GM12878 (cell line): ENCODE data around the gene RGS6. TPM values are rescaled to one million over a fixed set of nuclear protein-coding genes. Genes with fewer than 3 reads are reported as not detected.

Experiments
- ATF7 ChIP-seq: fragments of 450-650 bp; IDR thresholded peaks from 2 replicates; pipeline ENCODE4 v1.6.1; 2016; ENCODE audit warnings: low read depth, mild to moderate bottlenecking
- BHLHE40 ChIP-seq, 2 experiments: fragments of 450-650 bp in 1 of 2; IDR thresholded peaks; 2 replicates each; pipeline ENCODE4 v1.6.1; 2011 to 2017; ENCODE audit warnings: low read depth in 2 of 2, borderline replicate concordance in 1 of 2, improper control_type of control experiment in 1 of 2, low read length in 1 of 2, mild to moderate bottlenecking in 1 of 2
- CHD2 ChIP-seq: IDR thresholded peaks from 2 replicates; pipeline ENCODE4 v1.6.1; 2011; ENCODE audit warnings: low read depth, low read length, improper control_type of control experiment, borderline replicate concordance
- EP300 ChIP-seq, 2 experiments: fragments of 150-350 bp in 1 of 2; IDR thresholded peaks; 2 replicates each; pipeline ENCODE4 v1.6.1; 2011 to 2012; ENCODE audit warnings: low read depth in 2 of 2, low read length in 2 of 2, borderline replicate concordance in 1 of 2, improper control_type of control experiment in 1 of 2, inconsistent platforms in 1 of 2; ENCODE audit not compliant: control insufficient read depth in 1 of 2
- IKZF1 ChIP-seq: fragments of 450-650 bp; conservative IDR thresholded peaks from 2 replicates; pipeline ENCODE4 v1.6.1; 2017; ENCODE audit warnings: antibody characterized with exemption, mild to moderate bottlenecking
- MEF2A ChIP-seq: IDR thresholded peaks from 2 replicates; pipeline ENCODE4 v1.6.1; 2011; ENCODE audit warnings: low read depth, mild to moderate bottlenecking, low read length, moderate library complexity; ENCODE audit not compliant: insufficient read depth
- NFIC ChIP-seq: IDR thresholded peaks from 2 replicates; pipeline ENCODE4 v1.6.1; 2012; ENCODE audit warnings: low read depth, mild to moderate bottlenecking, inconsistent platforms, low read length, moderate library complexity
- NR2C1 ChIP-seq: fragments of 450-650 bp; IDR thresholded peaks from 2 replicates; pipeline ENCODE4 v1.6.1; 2017; ENCODE audit warnings: antibody characterized with exemption, mild to moderate bottlenecking, moderate library complexity
- NR2F1 ChIP-seq: fragments of 450-650 bp; conservative IDR thresholded peaks from 2 replicates; pipeline ENCODE4 v1.6.1; 2017; ENCODE audit warnings: mild to moderate bottlenecking
- SPI1 ChIP-seq: IDR thresholded peaks from 2 replicates; pipeline ENCODE4 v1.6.1; 2011; ENCODE audit warnings: low read depth, mild to moderate bottlenecking, low read length, moderate library complexity, borderline replicate concordance; ENCODE audit not compliant: insufficient read depth
- TCF3 ChIP-seq: IDR thresholded peaks from 2 replicates; pipeline ENCODE4 v1.6.1; 2012; ENCODE audit warnings: low read depth, mild to moderate bottlenecking, low read length, borderline replicate concordance; ENCODE audit not compliant: insufficient read depth
- TCF7 ChIP-seq: IDR thresholded peaks from 2 replicates; pipeline ENCODE4 v1.6.1; 2014; ENCODE audit warnings: antibody characterized with exemption, borderline replicate concordance
- ZNF24 ChIP-seq: fragments of 450-650 bp; IDR thresholded peaks from 2 replicates; pipeline ENCODE4 v1.6.1; 2017; ENCODE audit warnings: antibody characterized with exemption, mild to moderate bottlenecking
- polyA plus RNA-seq, 11 experiments: library from polyadenylated mRNA; depleted of rRNA in 4 of 11; unstranded in 6 of 11; stranded (reverse) in 5 of 11; fragments of >200 nt; fragmentation: Nextera tagmentation in 4 of 11; fragmentation: Illumina TruSeq in 1 of 11; extraction: Ambion mirVana in 4 of 11; extraction: Trizol in 1 of 11; gene quantifications; 1 replicate in 1 of 11; 2 replicates in 10 of 11; pipeline versions ENCODE4 v1.2.1 to v1.2.3, GENCODE V29; 2011 to 2016; ENCODE audit warnings: inconsistent platforms in 2 of 11, missing spikeins in 2 of 11, low read depth in 1 of 11
- total RNA-seq, 4 experiments: library from RNA; depleted of rRNA in 3 of 4; stranded (reverse); fragments of >200 nt in 3 of 4; fragmentation: Illumina TruSeq in 1 of 4; extraction: Trizol in 1 of 4; gene quantifications; 2 replicates each; pipeline versions ENCODE4 v1.2.1 to v1.2.3, GENCODE V29; 2013 to 2021
- TF ChIP-seq, protein P1 (sequence below): fragments of 450-650 bp; IDR thresholded peaks from 2 replicates; pipeline ENCODE4 v1.6.1; 2017; ENCODE audit warnings: mild to moderate bottlenecking, moderate library complexity
- TF ChIP-seq, protein P2 (sequence below): IDR thresholded peaks from 2 replicates; pipeline ENCODE4 v1.6.1; 2012; ENCODE audit warnings: mild to moderate bottlenecking, low read depth, low read length
- TF ChIP-seq, protein P3 (sequence below): IDR thresholded peaks from 2 replicates; pipeline ENCODE4 v1.6.1; 2012; ENCODE audit warnings: low read depth, low read length, improper control_type of control experiment
- TF ChIP-seq, protein P4 (sequence below): fragments of 450-650 bp; IDR thresholded peaks from 2 replicates; pipeline ENCODE4 v1.6.1; 2017; ENCODE audit warnings: low read depth, mild to moderate bottlenecking, moderate library complexity

Gene RGS6
- total and polyA plus RNA-seq, 10 of the 15 experiments (the other 5 are each of a cell fraction or from before 2014, with no cell fraction given) = 3.9 to 18.1 (median 12.4) TPM

DNA sequence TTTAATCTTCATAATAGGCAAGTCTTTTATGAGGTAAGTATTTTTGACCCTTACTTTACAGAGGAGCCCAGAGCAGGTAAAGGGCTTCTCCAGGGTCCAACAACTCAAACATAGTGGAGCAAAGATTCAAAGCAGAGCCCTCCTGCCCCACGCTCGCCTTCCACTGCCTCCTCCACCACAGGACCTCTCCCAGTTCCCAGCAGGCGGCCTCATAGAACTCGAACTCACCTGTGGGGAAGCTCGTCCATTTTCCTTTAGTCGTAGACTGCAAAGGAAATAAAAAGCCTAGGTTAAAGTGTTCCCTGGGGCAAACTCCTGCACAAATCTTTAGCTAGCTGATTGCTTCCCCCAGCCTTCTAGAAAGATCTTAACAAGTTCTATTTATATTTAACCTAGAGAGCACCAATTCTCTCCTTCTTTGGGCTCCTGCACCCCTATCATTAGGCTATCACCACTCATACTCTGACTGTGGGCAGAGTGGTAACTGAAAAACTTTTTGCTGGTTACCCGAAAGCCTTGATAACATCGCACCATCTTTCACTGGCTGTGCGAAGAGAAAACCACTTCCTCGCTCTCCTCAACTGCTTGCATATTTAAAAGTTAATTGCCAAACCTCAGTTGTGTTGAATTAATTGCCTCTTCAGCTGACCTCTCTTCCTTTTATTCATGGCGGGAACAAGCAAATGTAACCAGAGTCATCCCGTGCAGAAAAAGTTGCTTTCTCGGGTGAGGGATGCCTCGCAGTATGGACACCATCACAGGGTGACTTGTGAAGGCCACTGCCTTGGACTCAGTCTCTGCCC lies 662.1 kb downstream of the RGS6 start (continued):
- TF ChIP-seq, protein P1, sequence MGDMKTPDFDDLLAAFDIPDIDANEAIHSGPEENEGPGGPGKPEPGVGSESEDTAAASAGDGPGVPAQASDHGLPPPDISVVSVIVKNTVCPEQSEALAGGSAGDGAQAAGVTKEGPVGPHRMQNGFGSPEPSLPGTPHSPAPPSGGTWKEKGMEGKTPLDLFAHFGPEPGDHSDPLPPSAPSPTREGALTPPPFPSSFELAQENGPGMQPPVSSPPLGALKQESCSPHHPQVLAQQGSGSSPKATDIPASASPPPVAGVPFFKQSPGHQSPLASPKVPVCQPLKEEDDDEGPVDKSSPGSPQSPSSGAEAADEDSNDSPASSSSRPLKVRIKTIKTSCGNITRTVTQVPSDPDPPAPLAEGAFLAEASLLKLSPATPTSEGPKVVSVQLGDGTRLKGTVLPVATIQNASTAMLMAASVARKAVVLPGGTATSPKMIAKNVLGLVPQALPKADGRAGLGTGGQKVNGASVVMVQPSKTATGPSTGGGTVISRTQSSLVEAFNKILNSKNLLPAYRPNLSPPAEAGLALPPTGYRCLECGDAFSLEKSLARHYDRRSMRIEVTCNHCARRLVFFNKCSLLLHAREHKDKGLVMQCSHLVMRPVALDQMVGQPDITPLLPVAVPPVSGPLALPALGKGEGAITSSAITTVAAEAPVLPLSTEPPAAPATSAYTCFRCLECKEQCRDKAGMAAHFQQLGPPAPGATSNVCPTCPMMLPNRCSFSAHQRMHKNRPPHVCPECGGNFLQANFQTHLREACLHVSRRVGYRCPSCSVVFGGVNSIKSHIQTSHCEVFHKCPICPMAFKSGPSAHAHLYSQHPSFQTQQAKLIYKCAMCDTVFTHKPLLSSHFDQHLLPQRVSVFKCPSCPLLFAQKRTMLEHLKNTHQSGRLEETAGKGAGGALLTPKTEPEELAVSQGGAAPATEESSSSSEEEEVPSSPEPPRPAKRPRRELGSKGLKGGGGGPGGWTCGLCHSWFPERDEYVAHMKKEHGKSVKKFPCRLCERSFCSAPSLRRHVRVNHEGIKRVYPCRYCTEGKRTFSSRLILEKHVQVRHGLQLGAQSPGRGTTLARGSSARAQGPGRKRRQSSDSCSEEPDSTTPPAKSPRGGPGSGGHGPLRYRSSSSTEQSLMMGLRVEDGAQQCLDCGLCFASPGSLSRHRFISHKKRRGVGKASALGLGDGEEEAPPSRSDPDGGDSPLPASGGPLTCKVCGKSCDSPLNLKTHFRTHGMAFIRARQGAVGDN = peak; percentile 70; the same call in 1 of the 2 replicates
- TF ChIP-seq NR2F1 = peak; percentile 80
- no peak for TF ChIP-seq ZNF24
- TF ChIP-seq EP300 (IDR thresholded peaks at IDR 0.05; ENCODE audit: borderline replicate concordance in 1 of 2, control insufficient read depth in 1 of 2, low read depth in 2 of 2, low read length in 2 of 2) = peak; percentile 76 to 89; a peak in 3 of 4 replicates
- 0 out of 2 replicates have a peak, but pooled peaks have one; percentile 17 for TF ChIP-seq NFIC
- peak; percentile 71 for TF ChIP-seq ATF7
- TF ChIP-seq IKZF1 = peak; percentile 77
- TF ChIP-seq, protein P2, sequence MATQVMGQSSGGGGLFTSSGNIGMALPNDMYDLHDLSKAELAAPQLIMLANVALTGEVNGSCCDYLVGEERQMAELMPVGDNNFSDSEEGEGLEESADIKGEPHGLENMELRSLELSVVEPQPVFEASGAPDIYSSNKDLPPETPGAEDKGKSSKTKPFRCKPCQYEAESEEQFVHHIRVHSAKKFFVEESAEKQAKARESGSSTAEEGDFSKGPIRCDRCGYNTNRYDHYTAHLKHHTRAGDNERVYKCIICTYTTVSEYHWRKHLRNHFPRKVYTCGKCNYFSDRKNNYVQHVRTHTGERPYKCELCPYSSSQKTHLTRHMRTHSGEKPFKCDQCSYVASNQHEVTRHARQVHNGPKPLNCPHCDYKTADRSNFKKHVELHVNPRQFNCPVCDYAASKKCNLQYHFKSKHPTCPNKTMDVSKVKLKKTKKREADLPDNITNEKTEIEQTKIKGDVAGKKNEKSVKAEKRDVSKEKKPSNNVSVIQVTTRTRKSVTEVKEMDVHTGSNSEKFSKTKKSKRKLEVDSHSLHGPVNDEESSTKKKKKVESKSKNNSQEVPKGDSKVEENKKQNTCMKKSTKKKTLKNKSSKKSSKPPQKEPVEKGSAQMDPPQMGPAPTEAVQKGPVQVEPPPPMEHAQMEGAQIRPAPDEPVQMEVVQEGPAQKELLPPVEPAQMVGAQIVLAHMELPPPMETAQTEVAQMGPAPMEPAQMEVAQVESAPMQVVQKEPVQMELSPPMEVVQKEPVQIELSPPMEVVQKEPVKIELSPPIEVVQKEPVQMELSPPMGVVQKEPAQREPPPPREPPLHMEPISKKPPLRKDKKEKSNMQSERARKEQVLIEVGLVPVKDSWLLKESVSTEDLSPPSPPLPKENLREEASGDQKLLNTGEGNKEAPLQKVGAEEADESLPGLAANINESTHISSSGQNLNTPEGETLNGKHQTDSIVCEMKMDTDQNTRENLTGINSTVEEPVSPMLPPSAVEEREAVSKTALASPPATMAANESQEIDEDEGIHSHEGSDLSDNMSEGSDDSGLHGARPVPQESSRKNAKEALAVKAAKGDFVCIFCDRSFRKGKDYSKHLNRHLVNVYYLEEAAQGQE = no peak
- TF ChIP-seq, protein P3, sequence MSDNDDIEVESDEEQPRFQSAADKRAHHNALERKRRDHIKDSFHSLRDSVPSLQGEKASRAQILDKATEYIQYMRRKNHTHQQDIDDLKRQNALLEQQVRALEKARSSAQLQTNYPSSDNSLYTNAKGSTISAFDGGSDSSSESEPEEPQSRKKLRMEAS = no peak
- no peak for TF ChIP-seq NR2C1
- 0 out of 2 replicates have a peak, but pooled peaks have one; percentile 18 for TF ChIP-seq MEF2A
- TF ChIP-seq CHD2 = peak; percentile 53; the same call in 1 of the 2 replicates
- TF ChIP-seq, protein P4, sequence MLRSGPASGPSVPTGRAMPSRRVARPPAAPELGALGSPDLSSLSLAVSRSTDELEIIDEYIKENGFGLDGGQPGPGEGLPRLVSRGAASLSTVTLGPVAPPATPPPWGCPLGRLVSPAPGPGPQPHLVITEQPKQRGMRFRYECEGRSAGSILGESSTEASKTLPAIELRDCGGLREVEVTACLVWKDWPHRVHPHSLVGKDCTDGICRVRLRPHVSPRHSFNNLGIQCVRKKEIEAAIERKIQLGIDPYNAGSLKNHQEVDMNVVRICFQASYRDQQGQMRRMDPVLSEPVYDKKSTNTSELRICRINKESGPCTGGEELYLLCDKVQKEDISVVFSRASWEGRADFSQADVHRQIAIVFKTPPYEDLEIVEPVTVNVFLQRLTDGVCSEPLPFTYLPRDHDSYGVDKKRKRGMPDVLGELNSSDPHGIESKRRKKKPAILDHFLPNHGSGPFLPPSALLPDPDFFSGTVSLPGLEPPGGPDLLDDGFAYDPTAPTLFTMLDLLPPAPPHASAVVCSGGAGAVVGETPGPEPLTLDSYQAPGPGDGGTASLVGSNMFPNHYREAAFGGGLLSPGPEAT = peak; percentile 75
- TF ChIP-seq TCF3 = no peak
- no peak for TF ChIP-seq TCF7
- peak; percentile 59; the same call in 1 of the 2 replicates for TF ChIP-seq SPI1
- peak; percentile 48 to 85; a peak in 3 of 4 replicates for TF ChIP-seq BHLHE40 (IDR thresholded peaks at IDR 0.05; ENCODE audit: borderline replicate concordance in 1 of 2, low read depth in 2 of 2, low read length in 1 of 2)
